ENCODE data around the gene SLC25A41. TPM values are rescaled to one million over a fixed set of nuclear protein-coding genes. Genes with fewer than 3 reads are reported as not detected.
A peak's percentile ranks its signal among the peaks of the same experiment; 100 is the strongest.

The SLC25A41 gene
- total RNA-seq, 1 donor, result not detected

DNA sequence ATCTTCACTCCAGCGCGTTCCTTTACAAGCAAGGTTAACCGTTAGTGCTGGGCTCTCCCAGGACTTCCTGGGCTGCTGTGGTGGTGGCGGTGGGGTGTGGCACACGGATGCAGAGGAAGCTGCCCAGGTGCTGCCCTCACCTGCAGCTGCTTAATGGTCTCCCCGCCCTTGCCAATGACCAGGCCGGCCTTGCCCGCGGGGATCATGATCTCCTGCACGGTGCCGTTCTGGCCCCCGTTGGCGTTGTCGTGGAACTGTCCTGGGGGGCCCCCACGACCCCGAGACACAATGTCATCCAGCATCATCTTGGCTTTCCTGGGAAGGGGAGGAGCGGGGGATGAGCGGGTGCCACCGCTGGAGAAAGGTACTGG lies 15.0 kb downstream of the SLC25A41 start:
- TF ChIP-seq CTCF (IDR thresholded peaks at IDR 0.05; ENCODE audit: extremely low read depth, low read depth, low read length), result no peak
- DNase-seq (ENCODE audit: insufficient read length, low spot score, missing footprints), result no peak
- Histone ChIP-seq H3K79me2 (ENCODE audit: insufficient read depth, low read length) (peaks cover 60% of the 10 kb centered on the region), H3K27ac (ENCODE audit: low read depth, low read length) (no peak overlapping the region), H3K4me3 (ENCODE audit: insufficient read depth, low read length) (no peak overlapping the region), H2AFZ (ENCODE audit: low read length) (no peak overlapping the region), H3K36me3 (ENCODE audit: insufficient read depth, low read length) (peaks cover 83% of the 10 kb centered on the region), H3K4me1 (ENCODE audit: insufficient read depth, low read length) (peaks cover 5% of the 10 kb centered on the region), H3K4me2 (ENCODE audit: insufficient read depth, low read length) (no peak overlapping the region), H4K20me1 (ENCODE audit: insufficient read depth, low read length) (peaks cover 58% of the 10 kb centered on the region), H3K9me3 (ENCODE audit: low read depth, low read length) (no peaks in the 10 kb centered on the region), H3K27me3 (ENCODE audit: insufficient read depth, low read length) (no peaks in the 10 kb centered on the region)

DNA sequence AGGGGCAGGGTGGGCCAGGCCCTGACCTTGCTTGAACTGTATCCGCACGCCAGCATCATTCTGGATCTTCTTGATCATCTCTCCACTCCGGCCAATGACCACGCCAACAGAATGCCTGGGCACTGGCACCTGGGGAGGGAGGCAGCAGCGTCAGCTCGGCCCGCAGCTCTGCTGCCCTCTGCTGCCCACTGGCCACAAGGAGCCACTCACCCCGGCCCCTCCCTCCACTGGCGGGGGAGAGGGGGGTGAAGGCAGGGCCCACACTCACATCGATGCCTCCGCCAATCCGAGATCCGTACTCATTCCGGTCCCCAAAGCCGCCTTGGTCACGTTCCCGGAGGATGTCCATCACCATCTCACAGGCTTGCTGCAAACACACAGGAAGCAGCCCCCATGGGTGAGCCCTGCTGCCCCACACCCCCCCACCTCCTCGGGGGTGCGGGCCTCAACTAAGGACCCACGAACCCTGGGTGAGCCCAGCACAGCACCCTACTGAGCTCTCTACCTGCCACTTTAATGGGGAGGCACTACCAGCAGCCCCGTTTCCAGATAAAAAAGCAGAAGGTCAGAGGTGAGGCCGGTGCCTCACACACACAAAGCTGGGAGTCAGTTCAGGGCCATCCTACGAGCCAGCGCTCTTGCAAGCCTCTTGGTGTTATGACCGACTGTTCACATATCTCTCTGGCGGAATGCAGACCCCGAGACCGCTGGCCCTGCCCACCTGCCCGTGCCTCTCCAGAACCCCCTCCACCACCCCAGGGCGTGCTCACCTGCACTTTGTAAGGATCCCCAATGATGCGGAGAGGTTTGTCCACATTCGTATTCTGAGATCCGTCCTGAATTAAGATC lies 15.6 kb downstream of the SLC25A41 start:
- no peaks in the 10 kb centered on the region for H3K4me1 ChIP-seq (ENCODE audit: insufficient read depth, low read length)
- H3K4me2 ChIP-seq (ENCODE audit: insufficient read depth, low read length), result no peak overlapping the region
- peaks cover 83% of the 10 kb centered on the region for H3K36me3 ChIP-seq (ENCODE audit: insufficient read depth, low read length)
- H3K27me3 ChIP-seq (ENCODE audit: insufficient read depth, low read length), result no peaks in the 10 kb centered on the region
- peaks cover 54% of the 10 kb centered on the region for H3K79me2 ChIP-seq (ENCODE audit: insufficient read depth, low read length)
- H4K20me1 ChIP-seq (ENCODE audit: insufficient read depth, low read length), result peaks cover 52% of the 10 kb centered on the region
- H3K9me3 ChIP-seq (ENCODE audit: low read depth, low read length), result no peaks in the 10 kb centered on the region
- no peak overlapping the region for H3K27ac ChIP-seq (ENCODE audit: low read depth, low read length)
- H3K4me3 ChIP-seq (ENCODE audit: insufficient read depth, low read length), result no peak overlapping the region
- DNase-seq (ENCODE audit: insufficient read length, low spot score, missing footprints), result peak; percentile 97
- peak; percentile 52 for TF ChIP-seq CTCF (IDR thresholded peaks at IDR 0.05; ENCODE audit: extremely low read depth, low read depth, low read length)
- H2AFZ ChIP-seq (ENCODE audit: low read length), result no peak overlapping the region

- H3K79me2 ChIP-seq (ENCODE audit: insufficient read depth, low read length), result peaks cover 43% of the 10 kb centered on the region
Observed at GRCh38 chr19:6416658-6417405, 16.7 kb downstream of the SLC25A41 start.

More at GRCh38 chr19:6416658-6417405, 16.7 kb downstream of the SLC25A41 start:
- Histone ChIP-seq H4K20me1 (ENCODE audit: insufficient read depth, low read length) (peaks cover 41% of the 10 kb centered on the region), H3K4me1 (ENCODE audit: insufficient read depth, low read length) (no peaks in the 10 kb centered on the region), H2AFZ (ENCODE audit: low read length) (no peak overlapping the region), H3K27me3 (ENCODE audit: insufficient read depth, low read length) (no peaks in the 10 kb centered on the region), H3K9me3 (ENCODE audit: low read depth, low read length) (no peaks in the 10 kb centered on the region), H3K36me3 (ENCODE audit: insufficient read depth, low read length) (peaks cover 73% of the 10 kb centered on the region), H3K27ac (ENCODE audit: low read depth, low read length) (no peak overlapping the region), H3K4me3 (ENCODE audit: insufficient read depth, low read length) (no peak overlapping the region), H3K4me2 (ENCODE audit: insufficient read depth, low read length) (no peak overlapping the region)
- no peak for TF ChIP-seq CTCF (IDR thresholded peaks at IDR 0.05; ENCODE audit: extremely low read depth, low read depth, low read length)
- DNase-seq (ENCODE audit: insufficient read length, low spot score, missing footprints), result peak; percentile 74

Measured in osteoblast (primary cell).